Breast epithelium (tissue), 4 donors: ENCODE measurements around the gene HOXC5. TPM values are rescaled to one million over a fixed set of nuclear protein-coding genes. Genes with fewer than 3 reads are reported as not detected.

Experiments used
- DNase-seq, 2 donors: peaks; one replicate each; pipeline ENCODE4 v3.0.0-alpha.2; 2019; ENCODE audit warnings: low spot score in 2 of 2
- H3K27ac ChIP-seq, 2 donors: fragments of 200-600 bp; sonication (generic) in 1 of 2; one replicate each; pipeline ENCODE4 v1.5.1; 2016 to 2019; ENCODE audit warnings: mild to moderate bottlenecking in 1 of 2
- H3K27me3 ChIP-seq, 2 donors: fragments of 200-600 bp; sonication (generic) in 1 of 2; one replicate each; pipeline versions ENCODE4 v1.5.1 to v1.6.0; 2017 to 2019; ENCODE audit warnings: control low read depth in 1 of 2, mild to moderate bottlenecking in 1 of 2
- H3K36me3 ChIP-seq: fragments of 200-600 bp; one replicate; pipeline ENCODE4 v1.5.1; 2019
- H3K4me1 ChIP-seq, 2 donors: fragments of 200-600 bp; sonication (generic); one replicate each; pipeline ENCODE4 v1.5.1; 2016 to 2019; ENCODE audit warnings: control low read depth in 1 of 2
- H3K4me3 ChIP-seq, 3 donors: fragments of 200-600 bp; sonication (generic); 1 replicate in 2 of 3; 2 replicates in 1 of 3; pipeline ENCODE4 v1.5.1; 2016 to 2019; ENCODE audit warnings: mild to moderate bottlenecking in 3 of 3, moderate library complexity in 2 of 3
- H3K9me3 ChIP-seq, 2 donors: fragments of 200-600 bp; sonication (generic) in 1 of 2; one replicate each; pipeline ENCODE4 v1.5.1; 2016 to 2019; ENCODE audit warnings: control low read depth in 1 of 2
- CTCF ChIP-seq, 3 donors: fragments of 450-650 bp; IDR thresholded peaks; one replicate each; pipeline ENCODE4 v1.5.1; 2016 to 2017; ENCODE audit warnings: antibody characterized with exemption in 3 of 3, mild to moderate bottlenecking in 3 of 3, moderate library complexity in 3 of 3
- POLR2A ChIP-seq: fragments of 450-650 bp; IDR thresholded peaks from one replicate; pipeline ENCODE4 v1.6.1; 2016; ENCODE audit warnings: antibody characterized with exemption, mild to moderate bottlenecking, moderate library complexity
- POLR2AphosphoS5 ChIP-seq, 3 donors: sonication (generic); formaldehyde crosslinking; IDR thresholded peaks; one replicate each; pipeline ENCODE4 v1.6.1; 2017; ENCODE audit warnings: antibody characterized with exemption in 3 of 3
- intact Hi-C: fragments of 100-400 bp; cut with DNase I; formaldehyde crosslinking; loops from one replicate; pipeline ENCODE4 v1.15.1; 2023; ENCODE audit warnings: low total_unique reads
- total RNA-seq, 3 donors: library from RNA; depleted of rRNA; stranded (reverse); fragments of >200 nt; gene quantifications; one replicate each; pipeline ENCODE4 v1.1.0, GENCODE V29; 2016

HOXC5 gene
- total RNA-seq, 3 donors from 2014 or later, result 0.73 to 0.98 (median 0.96) TPM

GRCh38 chr12:53989227-53990113 lies 43.4 kb upstream of the HOXC5 start:
- TF ChIP-seq CTCF (IDR thresholded peaks at IDR 0.05), result peak; percentile 13 to 49 (median 47)
- TF ChIP-seq POLR2A, result no peak
- Histone ChIP-seq H3K4me3 (peak overlapping the region; percentile 14 to 49 (median 32)), H3K9me3 (no peaks in the 10 kb centered on the region), H3K4me1 (peaks cover 4 to 14% of the 10 kb centered on the region in 2 donors), H3K27me3 (peaks cover 5 to 98% of the 10 kb centered on the region in 2 donors), H3K27ac (no peak overlapping the region), H3K36me3 (no peaks in the 10 kb centered on the region)
- no peak for DNase-seq
- intact Hi-C loops, result no loop called here

- intact Hi-C loops, result no loop called here
- Histone ChIP-seq H3K27ac (no peak overlapping the region), H3K36me3 (no peaks in the 10 kb centered on the region), H3K4me3 (peak overlapping the region; percentile 16 to 41 (median 24)), H3K4me1 (peaks cover 4 to 13% of the 10 kb centered on the region in 2 donors), H3K27me3 (peaks cover 5 to 100% of the 10 kb centered on the region in 2 donors), H3K9me3 (no peaks in the 10 kb centered on the region)
- no peak for DNase-seq
- TF ChIP-seq CTCF (IDR thresholded peaks at IDR 0.05) (no peak), POLR2AphosphoS5 (IDR thresholded peaks at IDR 0.05) (no peak), POLR2A (no peak)
Observed at GRCh38 chr12:53990311-53991076, 42.4 kb upstream of the HOXC5 start.

- Histone ChIP-seq H3K4me1 (peaks cover 4 to 9% of the 10 kb centered on the region in 2 donors), H3K4me3 (peak overlapping the region; percentile 16 to 41 (median 24)), H3K9me3 (no peaks in the 10 kb centered on the region), H3K27ac (peak overlapping the region in 1 of 2 donors; percentile 46), H3K27me3 (peaks cover 4 to 100% of the 10 kb centered on the region in 2 donors), H3K36me3 (no peaks in the 10 kb centered on the region)
- no peak for TF ChIP-seq POLR2AphosphoS5 (IDR thresholded peaks at IDR 0.05)
- no peak for TF ChIP-seq CTCF (IDR thresholded peaks at IDR 0.05)
- no peak for TF ChIP-seq POLR2A
- intact Hi-C loops, result no loop called here
- no peak for DNase-seq
Observed at GRCh38 chr12:53991077-53991460, 41.8 kb upstream of the HOXC5 start.

- DNase-seq, result no peak
- Histone ChIP-seq H3K36me3 (no peaks in the 10 kb centered on the region), H3K4me1 (peaks cover 4 to 9% of the 10 kb centered on the region in 2 donors), H3K4me3 (no peak overlapping the region), H3K27me3 (peaks cover 3 to 92% of the 10 kb centered on the region in 2 donors), H3K9me3 (no peaks in the 10 kb centered on the region), H3K27ac (no peak overlapping the region)
- intact Hi-C loops, result no loop called here
- TF ChIP-seq CTCF (IDR thresholded peaks at IDR 0.05), result no peak
- TF ChIP-seq POLR2AphosphoS5 (IDR thresholded peaks at IDR 0.05), result no peak
- no peak for TF ChIP-seq POLR2A
Observed at GRCh38 chr12:53992377-53992889, 40.4 kb upstream of the HOXC5 start.
